ENCODE measurements around the gene DENND2A. TPM values are rescaled to one million over a fixed set of nuclear protein-coding genes. Genes with fewer than 3 reads are reported as not detected.
"Not testable (repeated sequence)": the region's sequence is repeated elsewhere in the genome, so short reads cannot be mapped to it uniquely, and the experiment has no call there.

DENND2A gene
- total RNA-seq, 1 experiment from 2014 or later: 0.49 TPM

DNA sequence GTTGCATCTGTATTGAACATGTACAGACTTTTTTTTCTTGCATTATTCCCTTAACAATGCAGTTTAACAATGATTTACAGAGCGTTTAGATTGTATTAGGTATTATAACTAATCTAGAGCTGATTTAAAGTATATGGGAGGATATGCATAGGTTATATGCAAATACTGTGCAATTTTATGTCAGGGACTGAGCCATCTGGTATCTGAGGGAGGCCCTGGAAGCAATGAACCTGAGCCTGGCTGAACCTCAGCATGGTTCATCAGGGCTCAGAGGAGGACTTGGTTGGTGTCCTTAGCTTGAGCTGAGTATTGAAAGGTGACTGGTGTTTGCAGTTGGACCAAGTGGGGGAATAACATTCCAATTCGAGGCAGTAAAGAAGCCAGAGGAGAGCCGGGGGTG, 36.9 kb upstream of the DENND2A start:
- no peaks in the 10 kb centered on the region for H3K27me3 ChIP-seq (replicated peaks; ENCODE audit: insufficient read depth, low read depth, low read length, poor library complexity)
- TF ChIP-seq EZH2 (IDR thresholded peaks at IDR 0.05; ENCODE audit: borderline replicate concordance, low read depth, low read length, poor library complexity, severe bottlenecking): no peak
- no peak for TF ChIP-seq CTCF (conservative IDR thresholded peaks at IDR 0.05; ENCODE audit: low read depth, low read length)
- no peaks in the 10 kb centered on the region for H3K36me3 ChIP-seq (ENCODE audit: insufficient read depth, low read length, poor library complexity, severe bottlenecking)
- ChIA-PET CTCF (no interaction called here), POLR2A (ENCODE audit: low non-redundant PET) (no interaction called here)
- intact Hi-C loops (cut with micrococcal nuclease; ENCODE audit: unreplicated experiment): no loop called here
- DNase-seq (ENCODE audit: low spot score): no peak
- no peak overlapping the region for H3K4me3 ChIP-seq (ENCODE audit: low read depth, low read length, poor library complexity, severe bottlenecking)
- H3K9me3 ChIP-seq (ENCODE audit: low read depth, low read length, poor library complexity, severe bottlenecking): no peaks in the 10 kb centered on the region
- BruUV-seq (replicated peaks): no TSS peak
- H3K27ac ChIP-seq (ENCODE audit: low read depth, low read length, poor library complexity, severe bottlenecking): no peak overlapping the region
- H3K4me1 ChIP-seq (ENCODE audit: insufficient read depth, low read length, poor library complexity, severe bottlenecking): peaks cover 12% of the 10 kb centered on the region

- DNase-seq (ENCODE audit: low spot score); CTCF ChIA-PET; intact Hi-C loops (cut with micrococcal nuclease; ENCODE audit: unreplicated experiment); H3K4me3 ChIP-seq (ENCODE audit: low read depth, low read length, poor library complexity, severe bottlenecking); H3K27me3 ChIP-seq (replicated peaks; ENCODE audit: insufficient read depth, low read depth, low read length, poor library complexity); H3K36me3 ChIP-seq (ENCODE audit: insufficient read depth, low read length, poor library complexity, severe bottlenecking); H3K27ac ChIP-seq (ENCODE audit: low read depth, low read length, poor library complexity, severe bottlenecking); POLR2A ChIA-PET (ENCODE audit: low non-redundant PET); BruUV-seq (replicated peaks); H3K9me3 ChIP-seq (ENCODE audit: low read depth, low read length, poor library complexity, severe bottlenecking): not testable (repeated sequence)
- H3K4me1 ChIP-seq (ENCODE audit: insufficient read depth, low read length, poor library complexity, severe bottlenecking): peaks cover 12% of the 10 kb centered on the region
Measured at GRCh38 chr7:140676956-140677355, 36.3 kb upstream of the DENND2A start.

GRCh38 chr7:140676306-140676705, 35.7 kb upstream of the DENND2A start:
- H3K4me3 ChIP-seq (ENCODE audit: low read depth, low read length, poor library complexity, severe bottlenecking): no peak overlapping the region
- H3K4me1 ChIP-seq (ENCODE audit: insufficient read depth, low read length, poor library complexity, severe bottlenecking): peaks cover 12% of the 10 kb centered on the region
- TF ChIP-seq CTCF (conservative IDR thresholded peaks at IDR 0.05; ENCODE audit: low read depth, low read length) (no peak), EZH2 (IDR thresholded peaks at IDR 0.05; ENCODE audit: borderline replicate concordance, low read depth, low read length, poor library complexity, severe bottlenecking) (no peak)
- no peak for DNase-seq (ENCODE audit: low spot score)
- ChIA-PET CTCF (no interaction called here), POLR2A (ENCODE audit: low non-redundant PET) (no interaction called here)
- no TSS peak for BruUV-seq (replicated peaks)
- H3K27ac ChIP-seq (ENCODE audit: low read depth, low read length, poor library complexity, severe bottlenecking): no peak overlapping the region
- H3K36me3 ChIP-seq (ENCODE audit: insufficient read depth, low read length, poor library complexity, severe bottlenecking): no peaks in the 10 kb centered on the region
- H3K27me3 ChIP-seq (replicated peaks; ENCODE audit: insufficient read depth, low read depth, low read length, poor library complexity): no peaks in the 10 kb centered on the region
- intact Hi-C loops (cut with micrococcal nuclease; ENCODE audit: unreplicated experiment): no loop called here
- H3K9me3 ChIP-seq (ENCODE audit: low read depth, low read length, poor library complexity, severe bottlenecking): no peaks in the 10 kb centered on the region

DNA sequence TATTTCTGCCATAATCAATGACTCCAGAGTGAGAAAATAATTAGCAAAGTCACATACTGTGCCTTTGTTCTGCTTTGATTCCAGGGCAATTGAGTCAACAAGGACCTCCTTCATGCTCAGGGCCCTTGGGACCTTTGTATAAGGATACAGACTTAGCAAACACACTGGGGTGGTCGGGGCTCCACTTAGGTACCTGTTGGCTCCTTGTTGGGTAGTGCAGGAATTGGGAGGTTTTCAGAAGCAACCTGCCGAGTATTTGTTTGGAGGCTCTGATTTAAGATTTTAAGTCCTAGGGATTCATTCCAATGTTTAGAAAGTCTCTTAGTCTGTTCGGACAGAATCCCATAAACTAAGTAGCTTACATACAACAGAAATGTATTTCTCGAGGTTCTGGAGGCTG, 35.1 kb upstream of the DENND2A start:
- H3K4me1 ChIP-seq (ENCODE audit: insufficient read depth, low read length, poor library complexity, severe bottlenecking): peaks cover 12% of the 10 kb centered on the region
- BruUV-seq (replicated peaks): no TSS peak
- no peak overlapping the region for H3K4me3 ChIP-seq (ENCODE audit: low read depth, low read length, poor library complexity, severe bottlenecking)
- no peak overlapping the region for H3K27ac ChIP-seq (ENCODE audit: low read depth, low read length, poor library complexity, severe bottlenecking)
- no peaks in the 10 kb centered on the region for H3K27me3 ChIP-seq (replicated peaks; ENCODE audit: insufficient read depth, low read depth, low read length, poor library complexity)
- H3K9me3 ChIP-seq (ENCODE audit: low read depth, low read length, poor library complexity, severe bottlenecking): no peaks in the 10 kb centered on the region
- intact Hi-C loops (cut with micrococcal nuclease; ENCODE audit: unreplicated experiment): loop anchor here (1.0 kb wide), 1 partner anchor 337 kb away; no protein-coding TSS in a partner anchor
- DNase-seq (ENCODE audit: low spot score): no peak
- TF ChIP-seq CTCF (conservative IDR thresholded peaks at IDR 0.05; ENCODE audit: low read depth, low read length) (no peak), EZH2 (IDR thresholded peaks at IDR 0.05; ENCODE audit: borderline replicate concordance, low read depth, low read length, poor library complexity, severe bottlenecking) (no peak)
- ChIA-PET POLR2A (ENCODE audit: low non-redundant PET) (no interaction called here), CTCF (no interaction called here)
- no peaks in the 10 kb centered on the region for H3K36me3 ChIP-seq (ENCODE audit: insufficient read depth, low read length, poor library complexity, severe bottlenecking)
